GM12801 (cell line): ENCODE measurements around the gene TBC1D5.

ENCODE experiments used
- TF ChIP-seq, protein P1 (sequence below): IDR thresholded peaks from one replicate; pipeline ENCODE4 v1.5.1; 2011; ENCODE audit warnings: control low read depth; ENCODE audit not compliant: insufficient read length; ENCODE audit errors: extremely low read depth

Gene TBC1D5

DNA sequence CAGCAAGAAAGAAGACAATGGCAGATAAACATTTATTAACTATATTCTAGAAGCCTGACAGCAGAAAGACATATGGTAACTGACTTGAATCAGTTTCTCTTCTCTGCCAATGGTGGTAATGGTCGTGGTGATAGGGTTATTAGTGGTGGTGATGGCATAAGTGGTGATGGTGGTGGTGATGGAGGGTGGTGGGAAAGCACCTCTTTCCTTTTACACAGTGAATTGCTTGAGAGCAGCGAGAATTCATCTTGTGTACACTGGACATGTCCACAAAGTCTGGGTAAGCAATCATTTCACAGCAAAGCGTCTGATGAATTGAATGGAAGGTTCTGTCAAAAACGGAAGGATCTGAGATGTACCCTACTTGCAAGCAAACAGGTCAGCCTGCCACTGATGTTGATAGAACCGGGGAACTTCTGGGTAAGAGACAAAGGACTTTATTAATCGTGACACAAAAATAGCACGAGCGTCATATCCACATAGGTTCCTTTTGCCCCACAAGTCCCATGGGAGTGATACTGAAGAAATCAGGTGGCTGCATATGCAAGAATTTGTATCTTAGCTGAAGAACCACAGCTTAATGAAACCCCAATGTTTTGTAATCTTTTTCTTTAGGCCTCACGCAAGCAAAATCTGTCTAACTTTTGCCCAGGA is 23.5 kb upstream of the TBC1D5 start:
- TF ChIP-seq, protein P1, sequence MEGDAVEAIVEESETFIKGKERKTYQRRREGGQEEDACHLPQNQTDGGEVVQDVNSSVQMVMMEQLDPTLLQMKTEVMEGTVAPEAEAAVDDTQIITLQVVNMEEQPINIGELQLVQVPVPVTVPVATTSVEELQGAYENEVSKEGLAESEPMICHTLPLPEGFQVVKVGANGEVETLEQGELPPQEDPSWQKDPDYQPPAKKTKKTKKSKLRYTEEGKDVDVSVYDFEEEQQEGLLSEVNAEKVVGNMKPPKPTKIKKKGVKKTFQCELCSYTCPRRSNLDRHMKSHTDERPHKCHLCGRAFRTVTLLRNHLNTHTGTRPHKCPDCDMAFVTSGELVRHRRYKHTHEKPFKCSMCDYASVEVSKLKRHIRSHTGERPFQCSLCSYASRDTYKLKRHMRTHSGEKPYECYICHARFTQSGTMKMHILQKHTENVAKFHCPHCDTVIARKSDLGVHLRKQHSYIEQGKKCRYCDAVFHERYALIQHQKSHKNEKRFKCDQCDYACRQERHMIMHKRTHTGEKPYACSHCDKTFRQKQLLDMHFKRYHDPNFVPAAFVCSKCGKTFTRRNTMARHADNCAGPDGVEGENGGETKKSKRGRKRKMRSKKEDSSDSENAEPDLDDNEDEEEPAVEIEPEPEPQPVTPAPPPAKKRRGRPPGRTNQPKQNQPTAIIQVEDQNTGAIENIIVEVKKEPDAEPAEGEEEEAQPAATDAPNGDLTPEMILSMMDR = no peak

DNA sequence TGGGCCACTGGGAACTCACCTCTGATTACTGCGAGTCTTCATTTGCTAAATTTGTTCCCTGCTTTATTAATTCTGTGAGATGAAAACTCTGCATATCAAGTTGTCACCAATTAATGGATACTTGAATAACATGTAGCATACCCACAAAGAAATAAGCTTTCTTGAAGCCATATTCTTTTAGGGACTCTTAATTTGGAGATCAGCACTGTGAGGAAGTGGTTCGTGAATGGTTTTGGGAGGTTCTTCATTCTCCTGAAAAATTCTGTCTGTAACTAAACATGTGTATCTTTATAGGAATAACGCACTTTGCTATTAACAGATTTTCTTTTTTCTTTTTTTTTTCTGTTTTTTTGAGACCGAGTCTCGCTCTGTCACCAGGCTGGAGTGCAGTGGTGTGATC is 19.1 kb upstream of the TBC1D5 start:
- TF ChIP-seq, protein P1 = no peak

DNA sequence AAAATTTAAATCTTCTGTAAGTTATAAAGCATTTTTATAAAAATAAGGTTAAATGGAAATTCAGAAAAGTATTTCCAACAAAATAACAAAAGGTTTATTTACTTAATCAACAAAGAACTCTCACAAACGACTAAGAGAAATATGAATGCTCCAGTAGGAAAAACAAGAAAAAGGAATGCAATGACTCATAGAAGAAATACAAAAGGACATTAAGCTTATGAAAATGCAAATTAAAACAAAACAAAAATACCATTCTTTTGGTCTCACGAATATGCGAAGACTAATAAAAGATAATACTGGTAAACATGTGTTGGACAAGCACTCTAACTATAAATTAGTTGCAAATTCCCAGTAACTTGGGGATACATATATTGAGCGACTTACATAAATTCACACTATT is 17.5 kb upstream of the TBC1D5 start:
- TF ChIP-seq, protein P1 = no peak

DNA sequence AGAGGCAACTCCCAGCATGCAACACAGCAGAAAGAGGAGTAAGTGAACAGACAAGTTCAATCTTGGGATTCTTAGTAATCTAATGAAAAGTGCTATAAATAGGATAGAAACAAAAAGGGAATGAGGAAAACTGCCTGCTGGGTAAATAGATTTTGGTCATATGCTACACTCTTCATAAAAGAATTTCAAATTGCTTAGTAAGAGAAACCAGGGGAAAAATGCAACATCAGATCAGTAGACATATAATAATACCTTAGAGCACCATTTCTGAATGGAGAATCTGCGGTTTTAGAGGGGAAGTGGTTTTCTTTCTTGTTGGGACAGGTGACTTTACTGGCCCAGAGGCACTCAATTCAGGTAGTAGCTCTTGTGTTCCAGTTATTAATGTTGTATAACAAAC is 13.4 kb upstream of the TBC1D5 start:
- TF ChIP-seq, protein P1 = no peak

DNA sequence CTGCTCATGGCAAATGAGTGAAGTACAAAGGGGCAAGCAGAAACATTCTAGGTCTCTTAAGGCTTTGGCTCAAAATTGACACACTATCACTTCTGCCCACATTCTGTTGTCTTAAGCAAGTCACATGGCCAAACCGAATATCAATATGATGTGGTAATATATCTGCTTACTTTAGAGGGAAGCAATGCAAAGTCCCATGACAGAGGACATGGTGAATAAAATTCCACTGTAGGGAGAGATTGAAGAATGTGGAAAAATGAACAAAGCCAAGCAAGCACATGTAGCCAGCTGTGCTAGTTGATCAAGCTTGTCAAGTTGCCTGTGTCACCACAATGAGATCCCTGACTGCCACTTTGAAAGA is 11.2 kb upstream of the TBC1D5 start:
- TF ChIP-seq, protein P1 = no peak

DNA sequence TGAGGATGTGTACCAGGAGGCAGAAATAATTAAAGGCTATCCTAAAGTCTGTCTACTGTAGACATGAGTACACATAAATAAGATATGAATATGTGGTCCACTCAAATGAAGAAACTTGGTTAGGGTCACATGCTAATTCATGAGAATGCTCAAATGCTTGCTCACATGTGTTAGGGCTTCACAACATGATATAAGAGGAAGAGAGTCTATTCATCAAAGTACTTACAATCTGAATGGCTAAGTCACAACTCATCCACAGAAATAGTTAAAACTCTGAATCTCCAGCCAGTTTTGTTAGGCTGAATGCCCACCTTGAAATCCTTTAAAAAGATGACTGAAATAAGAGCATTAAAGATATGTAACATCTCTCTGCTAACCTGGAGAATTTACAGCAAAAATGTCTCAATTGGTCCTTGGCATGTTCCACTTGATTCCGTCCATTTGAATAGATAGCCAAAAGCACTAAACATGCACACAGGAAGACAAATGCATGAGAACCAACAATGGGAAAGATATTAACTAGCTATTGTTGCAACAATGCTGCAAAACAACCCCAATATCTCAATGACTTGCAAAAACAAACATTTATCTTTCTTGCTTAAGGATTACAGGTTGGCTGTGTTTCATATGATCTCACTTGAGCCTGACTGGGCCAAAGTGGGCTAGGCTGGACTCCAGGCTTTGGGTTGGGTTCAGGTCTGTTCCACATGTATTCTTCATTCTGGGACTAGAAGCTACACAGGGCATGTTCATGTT is 10.6 kb upstream of the TBC1D5 start:
- TF ChIP-seq, protein P1 = no peak

DNA sequence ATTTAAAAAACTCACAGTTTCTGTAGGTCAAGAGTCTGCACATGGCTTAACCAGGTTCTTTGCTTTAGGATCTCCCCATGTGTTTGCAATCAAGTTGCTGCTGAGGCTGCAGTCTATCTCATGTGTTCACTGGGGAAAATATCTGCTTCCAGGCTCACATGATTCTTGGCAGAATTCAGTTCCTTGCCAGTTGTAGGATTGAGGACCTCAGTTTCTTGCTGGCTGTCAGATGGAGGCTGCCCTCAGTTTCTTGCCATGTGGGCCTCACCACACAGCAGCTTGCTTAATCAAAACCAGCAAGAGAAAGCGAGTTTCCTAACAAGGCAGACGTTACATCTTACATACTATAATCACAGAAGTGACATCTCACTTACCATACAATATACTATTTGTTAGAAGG is 10.0 kb upstream of the TBC1D5 start:
- TF ChIP-seq, protein P1 = no peak
